ENCODE data around the gene PICK1. TPM values are rescaled to one million over a fixed set of nuclear protein-coding genes. Genes with fewer than 3 reads are reported as not detected.

The PICK1 gene
- total and polyA plus RNA-seq, 10 of the 15 experiments (the other 5 are each of a cell fraction or from before 2014, with no cell fraction given): 0.07 to 19.2 (median 10.9) TPM

DNA sequence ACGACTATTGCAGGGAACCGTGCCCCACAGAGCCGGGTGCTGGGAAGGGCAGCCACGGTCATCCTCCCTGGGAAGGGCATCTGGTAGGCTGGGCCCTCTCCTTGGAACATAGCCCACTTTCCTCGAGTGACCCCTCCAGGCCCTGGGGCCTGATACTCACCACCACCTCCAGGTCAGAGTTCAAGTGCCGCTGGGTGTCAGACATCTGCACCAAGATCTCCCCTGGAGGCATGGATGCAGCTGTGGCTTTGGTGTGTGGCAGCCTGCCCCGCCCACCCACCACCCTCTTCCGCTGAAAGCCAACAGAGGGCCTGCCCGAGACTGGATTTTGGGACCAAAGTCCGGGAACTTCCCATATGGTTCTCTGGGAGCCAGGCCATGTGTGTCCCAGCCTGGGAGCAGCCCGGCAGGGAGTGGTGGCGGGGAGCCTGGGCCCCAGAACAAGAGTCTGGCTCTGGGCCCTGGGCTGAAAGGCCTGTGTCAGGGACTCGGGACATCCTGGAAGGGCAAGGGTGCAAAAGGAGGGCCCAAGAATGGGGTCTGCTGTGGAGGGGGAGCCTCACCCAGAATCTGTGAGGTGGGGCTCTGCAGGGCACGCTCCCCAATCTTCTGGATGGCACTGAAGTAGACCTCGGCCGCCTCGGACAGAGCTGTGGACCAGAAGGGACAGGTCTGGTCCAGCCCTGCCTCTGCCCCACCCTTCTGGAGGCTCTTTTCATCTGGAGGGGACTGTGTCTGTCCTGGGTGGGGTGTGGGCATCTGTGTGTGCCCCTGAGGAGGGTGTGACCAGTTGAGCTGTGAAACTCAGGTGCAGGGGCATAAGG is 50.7 kb downstream of the PICK1 start:
- no peak for TF ChIP-seq SUZ12 (IDR thresholded peaks at IDR 0.05; ENCODE audit: unreplicated experiment)
- TF ChIP-seq ZBED1 (IDR thresholded peaks at IDR 0.05; ENCODE audit: borderline replicate concordance): no peak
- TF ChIP-seq, protein P1, sequence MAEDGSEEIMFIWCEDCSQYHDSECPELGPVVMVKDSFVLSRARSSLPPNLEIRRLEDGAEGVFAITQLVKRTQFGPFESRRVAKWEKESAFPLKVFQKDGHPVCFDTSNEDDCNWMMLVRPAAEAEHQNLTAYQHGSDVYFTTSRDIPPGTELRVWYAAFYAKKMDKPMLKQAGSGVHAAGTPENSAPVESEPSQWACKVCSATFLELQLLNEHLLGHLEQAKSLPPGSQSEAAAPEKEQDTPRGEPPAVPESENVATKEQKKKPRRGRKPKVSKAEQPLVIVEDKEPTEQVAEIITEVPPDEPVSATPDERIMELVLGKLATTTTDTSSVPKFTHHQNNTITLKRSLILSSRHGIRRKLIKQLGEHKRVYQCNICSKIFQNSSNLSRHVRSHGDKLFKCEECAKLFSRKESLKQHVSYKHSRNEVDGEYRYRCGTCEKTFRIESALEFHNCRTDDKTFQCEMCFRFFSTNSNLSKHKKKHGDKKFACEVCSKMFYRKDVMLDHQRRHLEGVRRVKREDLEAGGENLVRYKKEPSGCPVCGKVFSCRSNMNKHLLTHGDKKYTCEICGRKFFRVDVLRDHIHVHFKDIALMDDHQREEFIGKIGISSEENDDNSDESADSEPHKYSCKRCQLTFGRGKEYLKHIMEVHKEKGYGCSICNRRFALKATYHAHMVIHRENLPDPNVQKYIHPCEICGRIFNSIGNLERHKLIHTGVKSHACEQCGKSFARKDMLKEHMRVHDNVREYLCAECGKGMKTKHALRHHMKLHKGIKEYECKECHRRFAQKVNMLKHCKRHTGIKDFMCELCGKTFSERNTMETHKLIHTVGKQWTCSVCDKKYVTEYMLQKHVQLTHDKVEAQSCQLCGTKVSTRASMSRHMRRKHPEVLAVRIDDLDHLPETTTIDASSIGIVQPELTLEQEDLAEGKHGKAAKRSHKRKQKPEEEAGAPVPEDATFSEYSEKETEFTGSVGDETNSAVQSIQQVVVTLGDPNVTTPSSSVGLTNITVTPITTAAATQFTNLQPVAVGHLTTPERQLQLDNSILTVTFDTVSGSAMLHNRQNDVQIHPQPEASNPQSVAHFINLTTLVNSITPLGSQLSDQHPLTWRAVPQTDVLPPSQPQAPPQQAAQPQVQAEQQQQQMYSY (CRISPR knock-in tag; IDR thresholded peaks at IDR 0.05): no peak
- no peak for TF ChIP-seq HDAC2 (IDR thresholded peaks at IDR 0.05)
- TF ChIP-seq DPF2 (IDR thresholded peaks at IDR 0.05): no peak
- no peak for TF ChIP-seq FOXM1 (IDR thresholded peaks at IDR 0.05; ENCODE audit: low read depth, low read length)
- no peak for TF ChIP-seq POLR2AphosphoS2 (IDR thresholded peaks at IDR 0.05; ENCODE audit: low read depth, low read length)
- no peak for TF ChIP-seq SIN3A (IDR thresholded peaks at IDR 0.05; ENCODE audit: low read depth, low read length)
- TF ChIP-seq, protein P2, sequence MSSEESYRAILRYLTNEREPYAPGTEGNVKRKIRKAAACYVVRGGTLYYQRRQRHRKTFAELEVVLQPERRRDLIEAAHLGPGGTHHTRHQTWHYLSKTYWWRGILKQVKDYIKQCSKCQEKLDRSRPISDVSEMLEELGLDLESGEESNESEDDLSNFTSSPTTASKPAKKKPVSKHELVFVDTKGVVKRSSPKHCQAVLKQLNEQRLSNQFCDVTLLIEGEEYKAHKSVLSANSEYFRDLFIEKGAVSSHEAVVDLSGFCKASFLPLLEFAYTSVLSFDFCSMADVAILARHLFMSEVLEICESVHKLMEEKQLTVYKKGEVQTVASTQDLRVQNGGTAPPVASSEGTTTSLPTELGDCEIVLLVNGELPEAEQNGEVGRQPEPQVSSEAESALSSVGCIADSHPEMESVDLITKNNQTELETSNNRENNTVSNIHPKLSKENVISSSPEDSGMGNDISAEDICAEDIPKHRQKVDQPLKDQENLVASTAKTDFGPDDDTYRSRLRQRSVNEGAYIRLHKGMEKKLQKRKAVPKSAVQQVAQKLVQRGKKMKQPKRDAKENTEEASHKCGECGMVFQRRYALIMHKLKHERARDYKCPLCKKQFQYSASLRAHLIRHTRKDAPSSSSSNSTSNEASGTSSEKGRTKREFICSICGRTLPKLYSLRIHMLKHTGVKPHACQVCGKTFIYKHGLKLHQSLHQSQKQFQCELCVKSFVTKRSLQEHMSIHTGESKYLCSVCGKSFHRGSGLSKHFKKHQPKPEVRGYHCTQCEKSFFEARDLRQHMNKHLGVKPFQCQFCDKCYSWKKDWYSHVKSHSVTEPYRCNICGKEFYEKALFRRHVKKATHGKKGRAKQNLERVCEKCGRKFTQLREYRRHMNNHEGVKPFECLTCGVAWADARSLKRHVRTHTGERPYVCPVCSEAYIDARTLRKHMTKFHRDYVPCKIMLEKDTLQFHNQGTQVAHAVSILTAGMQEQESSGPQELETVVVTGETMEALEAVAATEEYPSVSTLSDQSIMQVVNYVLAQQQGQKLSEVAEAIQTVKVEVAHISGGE (CRISPR knock-in tag; IDR thresholded peaks at IDR 0.05): no peak
- TF ChIP-seq, protein P3, sequence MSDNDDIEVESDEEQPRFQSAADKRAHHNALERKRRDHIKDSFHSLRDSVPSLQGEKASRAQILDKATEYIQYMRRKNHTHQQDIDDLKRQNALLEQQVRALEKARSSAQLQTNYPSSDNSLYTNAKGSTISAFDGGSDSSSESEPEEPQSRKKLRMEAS (IDR thresholded peaks at IDR 0.05; ENCODE audit: low read depth, low read length): no peak
- no peak for TF ChIP-seq ATF7 (IDR thresholded peaks at IDR 0.05; ENCODE audit: low read depth)
- no peak for TF ChIP-seq SMAD1 (IDR thresholded peaks at IDR 0.05; ENCODE audit: low read depth, partially characterized antibody)
- no peak for TF ChIP-seq IRF3 (IDR thresholded peaks at IDR 0.05)
- no peak for TF ChIP-seq CBX3 (IDR thresholded peaks at IDR 0.05; ENCODE audit: borderline replicate concordance, low read depth)
- TF ChIP-seq LARP7 (IDR thresholded peaks at IDR 0.05): no peak
- H2AFZ ChIP-seq (ENCODE audit: control insufficient read depth, low read depth, low read length): no peak overlapping the region
- no peak for FAIRE-seq
- H3K79me2 ChIP-seq (ENCODE audit: control insufficient read depth, insufficient read depth, low read length): no peaks in the 10 kb centered on the region
- no peak for DNase-seq (ENCODE audit: low read depth, low spot score)
- ChIA-PET RAD21 (ENCODE audit: unreplicated experiment) (no interaction called here), SMC1A (ENCODE audit: uncharacterized antibody, unreplicated experiment) (no interaction called here), CTCF (interaction anchor here (0.9 kb wide), 1 partner anchor 56 kb away, joined by 4 read pairs; no protein-coding TSS in a partner anchor), POLR2A (interaction anchor here (0.6 kb wide), 1 partner anchor 63 kb away, joined by 3 read pairs; no protein-coding TSS in a partner anchor)
- H3K9ac ChIP-seq (ENCODE audit: control insufficient read depth, insufficient read depth, low read length): no peak overlapping the region
- H3K27me3 ChIP-seq (replicated peaks in 1 of 2; ENCODE audit: control insufficient read depth in 2 of 2, insufficient read depth in 2 of 2, low read length in 1 of 2): no peaks in the 10 kb centered on the region
- H4K20me1 ChIP-seq (ENCODE audit: control insufficient read depth, insufficient read depth): no peaks in the 10 kb centered on the region
- no peak for ATAC-seq
- H3K9me3 ChIP-seq (replicated peaks; ENCODE audit: control insufficient read depth, insufficient read depth, low read length): no peaks in the 10 kb centered on the region
- intact Hi-C loops (cut with micrococcal nuclease; ENCODE audit: unreplicated experiment): no loop called here
- H3K27ac ChIP-seq (ENCODE audit: control insufficient read depth, insufficient read depth): no peak overlapping the region
- no TSS peak for BruUV-seq (replicated peaks)
- H3K36me3 ChIP-seq (ENCODE audit: control insufficient read depth in 2 of 2, insufficient read depth in 2 of 2, low read length in 1 of 2): no peaks in the 10 kb centered on the region
- no peak overlapping the region for H3K4me3 ChIP-seq
- no peaks in the 10 kb centered on the region for H3K4me1 ChIP-seq (ENCODE audit: control insufficient read depth, insufficient read depth, low read length)
- in situ Hi-C loops (cut with MboI): no loop called here
- 61% methylated on average over 14 of the region's 17 CpGs for WGBS (ENCODE audit: insufficient coverage, insufficient replicate concordance, low lambda C conversion rate, missing lambda C conversion rate)
- no peak overlapping the region for H3K4me2 ChIP-seq (ENCODE audit: control insufficient read depth, insufficient read depth)
